OCI-LY7 (cell line): Measurements from ENCODE around the gene CRACDL. TPM values are rescaled to one million over a fixed set of nuclear protein-coding genes. Genes with fewer than 3 reads are reported as not detected.

ENCODE experiments used
- BruUV-seq: library from RNA; stranded (reverse); fragments of 400-500 nt; replicated peaks from 2 replicates; lab custom pipeline; 2021; lab: Mats Ljungman, UMichigan
- CTCF ChIA-PET: fragments of 300-600 bp; sonication (Branson Sonifier 250); formaldehyde crosslinking; loops from one replicate; lab custom pipeline; 2022; ENCODE audit warnings: antibody characterized with exemption; ENCODE audit not compliant: unreplicated experiment; lab: Charles Lee
- POLR2A ChIA-PET: fragments of 300-600 bp; sonication (Branson Sonifier 250); formaldehyde crosslinking; loops from one replicate; lab custom pipeline; 2022; ENCODE audit warnings: antibody characterized with exemption; lab: Charles Lee
- DNase-seq: peaks from one replicate; pipeline ENCODE4 v3.0.0-alpha.2; 2015; ENCODE audit warnings: low spot score
- H2AFZ ChIP-seq: fragments of 200-600 bp; sonication (generic), shearing (Covaris generic); 2 replicates; pipeline ENCODE4 v1.6.1; 2014; ENCODE audit warnings: mild to moderate bottlenecking, antibody characterized with exemption, low read length, moderate library complexity
- H3K27ac ChIP-seq: fragments of 200-600 bp; sonication (generic); 2 replicates; pipeline ENCODE4 v1.5.1; 2014; ENCODE audit warnings: mixed run types, low read depth, mild to moderate bottlenecking, moderate library complexity, low read length, inconsistent platforms; ENCODE audit not compliant: poor library complexity, severe bottlenecking
- H3K36me3 ChIP-seq: fragments of 200-600 bp; sonication (generic); 2 replicates; pipeline ENCODE4 v1.6.1; 2014; ENCODE audit warnings: mild to moderate bottlenecking, antibody characterized with exemption, low read length, moderate library complexity, mixed read lengths; ENCODE audit not compliant: insufficient read depth
- H3K4me1 ChIP-seq: fragments of 200-600 bp; sonication (generic); 2 replicates; pipeline ENCODE4 v1.5.1; 2014; ENCODE audit warnings: mild to moderate bottlenecking, low read length; ENCODE audit not compliant: insufficient read depth, poor library complexity, severe bottlenecking
- H3K4me2 ChIP-seq: fragments of 200-600 bp; sonication (generic); 2 replicates; pipeline ENCODE4 v1.6.1; 2014; ENCODE audit warnings: mild to moderate bottlenecking, low read length
- H3K4me3 ChIP-seq: fragments of 200-600 bp; sonication (generic); 2 replicates; pipeline ENCODE4 v1.5.1; 2014; ENCODE audit warnings: mild to moderate bottlenecking, low read depth, low read length; ENCODE audit not compliant: poor library complexity, severe bottlenecking
- H3K79me2 ChIP-seq: fragments of 200-600 bp; sonication (generic); 2 replicates; pipeline ENCODE4 v1.6.1; 2016; ENCODE audit warnings: low read depth, mild to moderate bottlenecking, low read length, moderate library complexity, mixed read lengths; ENCODE audit not compliant: insufficient read depth
- H3K9me2 ChIP-seq: fragments of 200-600 bp; sonication (generic); 2 replicates; pipeline ENCODE4 v1.6.1; 2016; ENCODE audit warnings: mild to moderate bottlenecking, low read length, mixed read lengths; ENCODE audit not compliant: insufficient read depth
- H3K9me3 ChIP-seq: fragments of 200-600 bp; sonication (generic); 2 replicates; pipeline ENCODE4 v1.6.1; 2014; ENCODE audit warnings: mild to moderate bottlenecking, mixed run types, low read length, mixed read lengths
- H4K20me1 ChIP-seq: fragments of 200-600 bp; sonication (generic); 2 replicates; pipeline ENCODE4 v1.6.1; 2014; ENCODE audit warnings: mild to moderate bottlenecking, antibody characterized with exemption, low read length, moderate library complexity, mixed read lengths; ENCODE audit not compliant: insufficient read depth
- CTCF ChIP-seq: fragments of 200-600 bp; sonication (generic); conservative IDR thresholded peaks from 2 replicates; pipeline ENCODE4 v1.5.1; 2014; ENCODE audit warnings: mild to moderate bottlenecking, antibody characterized with exemption, low read length, moderate library complexity, mixed read lengths
- EZH2phosphoT487 ChIP-seq: fragments of 200-600 bp; sonication (generic); IDR thresholded peaks from 2 replicates; pipeline ENCODE4 v1.6.1; 2018; ENCODE audit warnings: low read depth, borderline replicate concordance, mild to moderate bottlenecking, mixed run types, antibody characterized with exemption, low read length, moderate library complexity, mixed read lengths
- intact Hi-C: fragments of 100-400 bp; cut with micrococcal nuclease; formaldehyde crosslinking; loops from one replicate; pipeline ENCODE4 v1.10.0; 2022; ENCODE audit not compliant: unreplicated experiment
- total RNA-seq, 2 experiments: library from RNA; depleted of rRNA in 1 of 2; stranded (reverse); fragments of >200 nt in 1 of 2; shearing (Covaris generic) in 1 of 2; gene quantifications; 2 replicates each; pipeline ENCODE4 v1.2.3, GENCODE V29; 2014 to 2022

Gene CRACDL
- total RNA-seq, 2 experiments from 2014 or later: 0.03 to 0.13 TPM

- no peak for TF ChIP-seq CTCF
- TF ChIP-seq EZH2phosphoT487: no peak
- H3K4me3 ChIP-seq: no peak overlapping the region
- no peak overlapping the region for H2AFZ ChIP-seq
- H4K20me1 ChIP-seq: no peaks in the 10 kb centered on the region
- H3K79me2 ChIP-seq: no peaks in the 10 kb centered on the region
- peaks cover 19% of the 10 kb centered on the region for H3K4me1 ChIP-seq
- ChIA-PET CTCF (no interaction called here), POLR2A (no interaction called here)
- DNase-seq: no peak
- no peaks in the 10 kb centered on the region for H3K9me2 ChIP-seq
- no TSS peak for BruUV-seq
- H3K9me3 ChIP-seq: no peaks in the 10 kb centered on the region
- no peaks in the 10 kb centered on the region for H3K36me3 ChIP-seq
- no peak overlapping the region for H3K27ac ChIP-seq
- no peak overlapping the region for H3K4me2 ChIP-seq
- intact Hi-C loops: no loop called here
Measured at GRCh38 chr2:98913916-98914712, 21.9 kb downstream of the CRACDL start.

- peaks cover 28% of the 10 kb centered on the region for H3K4me1 ChIP-seq
- H3K4me2 ChIP-seq: no peak overlapping the region
- ChIA-PET POLR2A (no interaction called here), CTCF (no interaction called here)
- no peak overlapping the region for H3K4me3 ChIP-seq
- H3K9me3 ChIP-seq: no peaks in the 10 kb centered on the region
- H3K36me3 ChIP-seq: no peaks in the 10 kb centered on the region
- H4K20me1 ChIP-seq: no peaks in the 10 kb centered on the region
- no peak overlapping the region for H3K27ac ChIP-seq
- TF ChIP-seq EZH2phosphoT487 (no peak), CTCF (no peak)
- H3K9me2 ChIP-seq: no peaks in the 10 kb centered on the region
- no TSS peak for BruUV-seq
- no peak for DNase-seq
- intact Hi-C loops: no loop called here
- H2AFZ ChIP-seq: no peak overlapping the region
- no peaks in the 10 kb centered on the region for H3K79me2 ChIP-seq
Measured at GRCh38 chr2:98912957-98913915, 22.8 kb downstream of the CRACDL start.
